ENCODE measurements around the gene HSF5.

GRCh38 chr17:58517378-58517927, 29.2 kb upstream of the HSF5 start:
- TF ChIP-seq EZH2phosphoT487 (IDR thresholded peaks at IDR 0.05; ENCODE audit: borderline replicate concordance, low read length) (no peak), CTCF (conservative IDR thresholded peaks at IDR 0.05; ENCODE audit: low read depth, low read length) (no peak)
